Activated CD4-positive, alpha-beta T cell treated with anti-CD3 and anti-CD28 coated beads for 36 hours (primary cell): ENCODE data around the gene ARID4B. TPM values are rescaled to one million over a fixed set of nuclear protein-coding genes. Genes with fewer than 3 reads are reported as not detected.

ENCODE experiments used
- ATAC-seq: fragments of 200-7000 bp; cut with Tn5 transposase; one replicate; pipeline ENCODE4 v1.10.0; 2021; ENCODE audit warnings: mild to moderate bottlenecking, moderate library complexity
- CTCF ChIA-PET: fragments of 350-600 bp; sonication (Branson Sonifier 250); formaldehyde crosslinking; loops from one replicate; lab custom pipeline; 2021; ENCODE audit warnings: antibody characterized with exemption; lab: Charles Lee
- POLR2A ChIA-PET: fragments of 350-600 bp; sonication (Branson Sonifier 250); formaldehyde crosslinking; loops from one replicate; lab custom pipeline; 2021; ENCODE audit warnings: antibody characterized with exemption, inconsistent platforms; lab: Charles Lee
- DNase-seq: peaks from one replicate; pipeline ENCODE4 v3.0.0-alpha.2; 2020
- H3K27ac Mint-ChIP-seq: one replicate; pipeline ENCODE4 v1.8.0; 2021; ENCODE audit warnings: mixed read lengths
- H3K27me3 Mint-ChIP-seq: one replicate; pipeline ENCODE4 v1.8.0; 2021; ENCODE audit warnings: mixed read lengths
- H3K36me3 Mint-ChIP-seq: one replicate; pipeline ENCODE4 v1.8.0; 2021; ENCODE audit warnings: low read depth, mixed read lengths
- H3K4me1 Mint-ChIP-seq: one replicate; pipeline ENCODE4 v1.8.0; 2021; ENCODE audit warnings: mixed read lengths
- H3K4me3 Mint-ChIP-seq: one replicate; pipeline ENCODE4 v1.8.0; 2021; ENCODE audit warnings: mild to moderate bottlenecking, moderate library complexity, mixed read lengths
- H3K9me3 Mint-ChIP-seq: one replicate; pipeline ENCODE4 v1.8.0; 2021; ENCODE audit warnings: low read depth, mixed read lengths
- intact Hi-C, 2 experiments: fragments of 100-400 bp; cut with DNase I in 1 of 2; cut with micrococcal nuclease in 1 of 2; formaldehyde crosslinking; loops; one replicate each; pipeline versions ENCODE4 v1.14.2 to v1.15.1; 2022 to 2024; cut with DNase I, micrococcal nuclease
- total RNA-seq, 2 experiments: library from RNA; stranded (reverse); gene quantifications; one replicate each; pipeline ENCODE4 v1.2.3, GENCODE V29; 2021

Gene ARID4B
- total RNA-seq, 2 experiments from 2014 or later = 38.6 to 42.9 TPM

DNA sequence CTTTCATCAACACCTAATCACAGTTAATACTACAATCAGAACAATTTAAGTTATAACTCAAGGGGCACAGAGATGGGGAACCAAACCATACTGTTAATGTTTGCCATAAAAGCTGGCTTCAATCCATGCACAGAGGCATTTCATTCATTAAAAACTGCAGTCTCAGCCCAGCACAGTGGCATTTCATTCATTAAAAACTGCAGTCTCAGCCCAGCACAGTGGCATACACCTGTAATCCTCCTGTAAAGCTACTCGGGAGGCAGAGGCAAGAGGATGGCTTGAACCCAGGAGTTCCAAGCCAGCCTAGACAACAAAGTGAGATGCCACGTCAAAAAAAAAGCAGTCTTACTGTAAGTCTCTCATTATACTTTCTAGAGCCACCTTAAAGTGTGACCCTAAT lies 29.2 kb downstream of the ARID4B start:
- Mint-ChIP-seq H3K27ac (peak overlapping the region; percentile 66), H3K4me1 (peaks cover 61% of the 10 kb centered on the region), H3K27me3 (no peaks in the 10 kb centered on the region), H3K9me3 (peaks cover 1% of the 10 kb centered on the region), H3K4me3 (no peak overlapping the region), H3K36me3 (peaks cover 7% of the 10 kb centered on the region)
- ATAC-seq (no peak), DNase-seq (no peak)
- intact Hi-C loops = no loop called here
- CTCF ChIA-PET = interaction anchor here (0.6 to 1.3 kb wide), 6 partner anchors 10 to 1095 kb away, joined by 3 to 4 read pairs (median 3); no protein-coding TSS in a partner anchor
- POLR2A ChIA-PET = no interaction called here

- intact Hi-C loops = loop anchor here in 1 of 2 experiments (1.0 kb wide), 1 partner anchor 31 kb away; the partner anchor contains the start of genes ARID4B and GGPS1
- peak; percentile 72 for ATAC-seq
- POLR2A ChIA-PET = no interaction called here
- peak overlapping the region; percentile 87 for H3K27ac Mint-ChIP-seq
- H3K9me3 Mint-ChIP-seq = peaks cover 1% of the 10 kb centered on the region
- H3K4me3 Mint-ChIP-seq = peak overlapping the region; percentile 59
- no peaks in the 10 kb centered on the region for H3K27me3 Mint-ChIP-seq
- peaks cover 7% of the 10 kb centered on the region for H3K36me3 Mint-ChIP-seq
- H3K4me1 Mint-ChIP-seq = peaks cover 64% of the 10 kb centered on the region
- DNase-seq = no peak
- CTCF ChIA-PET = interaction anchor here (1.3 kb wide), 1 partner anchor 8 kb away, joined by 3 read pairs; no protein-coding TSS in a partner anchor
Measured at GRCh38 chr1:235297579-235297978, 30.4 kb downstream of the ARID4B start.

GRCh38 chr1:235296729-235297128 lies 31.2 kb downstream of the ARID4B start:
- Mint-ChIP-seq H3K4me1 (peaks cover 64% of the 10 kb centered on the region), H3K4me3 (no peak overlapping the region), H3K27ac (peak overlapping the region; percentile 68), H3K27me3 (no peaks in the 10 kb centered on the region), H3K36me3 (peaks cover 7% of the 10 kb centered on the region), H3K9me3 (peaks cover 1% of the 10 kb centered on the region)
- intact Hi-C loops = loop anchor here in 1 of 2 experiments (1.0 kb wide), 1 partner anchor 32 kb away; the partner anchor contains the start of genes ARID4B and GGPS1
- ChIA-PET CTCF (interaction anchor here (1.4 kb wide), 1 partner anchor 23 kb away, joined by 4 read pairs; no protein-coding TSS in a partner anchor), POLR2A (no interaction called here)
- ATAC-seq = no peak
- DNase-seq = no peak

DNA sequence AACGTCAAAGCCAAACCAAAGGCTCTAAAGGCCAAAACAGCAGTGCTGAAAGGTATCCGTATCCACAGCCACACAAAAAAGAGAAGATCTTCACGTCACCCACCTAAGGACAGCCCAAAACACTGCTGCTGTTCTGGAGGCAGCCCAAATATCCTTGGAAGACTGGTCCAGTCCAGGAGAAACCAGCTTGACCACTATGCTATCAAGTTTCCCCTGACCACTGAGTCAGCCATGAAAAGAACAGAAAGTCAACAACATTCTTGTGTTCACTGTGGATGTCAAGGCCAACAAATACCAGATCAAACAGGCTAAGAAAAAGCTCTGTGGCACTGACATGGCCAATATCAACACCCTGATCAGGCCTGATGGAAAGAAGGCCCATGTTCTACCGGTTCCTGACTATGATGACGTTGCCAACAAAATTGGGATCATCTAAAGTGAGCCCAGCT lies 32.1 kb downstream of the ARID4B start:
- intact Hi-C loops = no loop called here
- Mint-ChIP-seq H3K4me3 (no peak overlapping the region), H3K4me1 (peaks cover 61% of the 10 kb centered on the region), H3K9me3 (peaks cover 1% of the 10 kb centered on the region), H3K27ac (peak overlapping the region; percentile 1), H3K27me3 (no peaks in the 10 kb centered on the region), H3K36me3 (peaks cover 9% of the 10 kb centered on the region)
- DNase-seq = no peak
- ChIA-PET POLR2A (no interaction called here), CTCF (interaction anchor here (0.9 to 1.4 kb wide), 2 partner anchors 22 to 34 kb away, joined by 4 read pairs; no protein-coding TSS in a partner anchor)
- no peak for ATAC-seq

DNA sequence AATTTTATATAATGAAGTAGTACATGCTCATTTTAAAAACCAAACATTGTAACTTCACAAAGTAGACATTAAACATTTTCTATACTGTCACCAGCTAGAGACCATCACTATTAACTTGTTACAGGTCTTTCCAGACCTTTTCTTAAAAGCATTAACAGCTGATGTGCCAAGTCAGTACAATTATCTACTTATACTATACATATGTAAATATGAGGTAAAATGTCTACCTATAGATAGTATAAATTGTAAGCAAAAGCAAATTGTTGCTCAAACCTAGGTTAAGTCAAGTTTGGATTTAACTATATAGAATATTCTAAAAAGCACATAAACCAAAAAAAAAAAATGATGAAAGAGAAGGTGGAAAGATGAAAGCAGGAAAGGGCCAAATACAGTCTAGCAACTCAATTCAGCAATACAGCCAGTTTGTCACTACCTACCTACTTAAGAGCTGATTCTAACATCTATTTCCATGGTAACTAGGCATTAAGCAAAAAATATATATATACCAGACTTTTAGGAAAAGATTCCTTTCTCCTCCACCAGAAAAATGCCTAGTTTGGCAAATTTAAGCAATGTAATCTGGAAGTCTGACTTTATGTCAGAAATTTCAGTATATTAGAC lies 34.5 kb downstream of the ARID4B start:
- CTCF ChIA-PET = interaction anchor here (0.6 to 0.7 kb wide), 3 partner anchors 123 to 227 kb away, joined by 3 to 4 read pairs (median 3); no protein-coding TSS in a partner anchor
- Mint-ChIP-seq H3K27me3 (no peaks in the 10 kb centered on the region), H3K36me3 (peaks cover 11% of the 10 kb centered on the region), H3K27ac (no peak overlapping the region), H3K9me3 (peaks cover 1% of the 10 kb centered on the region), H3K4me3 (no peak overlapping the region), H3K4me1 (peaks cover 58% of the 10 kb centered on the region)
- ATAC-seq (no peak), DNase-seq (no peak)
- intact Hi-C loops = no loop called here
- POLR2A ChIA-PET = no interaction called here

DNA sequence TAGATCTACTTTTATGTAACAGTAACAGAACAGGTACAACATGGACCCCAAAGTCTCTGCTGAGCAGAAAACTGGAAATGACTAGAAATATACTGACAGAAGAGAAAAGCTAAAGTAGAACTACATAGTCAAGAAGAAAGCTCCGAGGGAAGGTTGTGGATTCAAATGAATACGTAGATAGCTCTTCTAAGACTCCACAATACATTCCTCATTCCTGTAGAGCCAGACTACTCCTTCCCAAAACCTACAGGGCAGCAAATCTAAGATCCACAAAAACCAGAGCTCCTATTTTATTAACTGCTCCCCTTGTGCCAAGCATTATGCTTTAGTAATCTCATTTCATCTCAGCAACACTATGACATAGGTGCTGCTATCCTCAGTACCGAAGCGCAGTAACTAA lies 35.2 kb downstream of the ARID4B start:
- H3K27ac Mint-ChIP-seq = peak overlapping the region; percentile 27
- intact Hi-C loops = no loop called here
- peaks cover 60% of the 10 kb centered on the region for H3K4me1 Mint-ChIP-seq
- no peaks in the 10 kb centered on the region for H3K27me3 Mint-ChIP-seq
- H3K4me3 Mint-ChIP-seq = no peak overlapping the region
- no peak for ATAC-seq
- CTCF ChIA-PET = interaction anchor here (0.6 to 0.7 kb wide), 3 partner anchors 124 to 227 kb away, joined by 3 to 4 read pairs (median 3); no protein-coding TSS in a partner anchor
- H3K36me3 Mint-ChIP-seq = peaks cover 10% of the 10 kb centered on the region
- no peak for DNase-seq
- H3K9me3 Mint-ChIP-seq = peaks cover 1% of the 10 kb centered on the region
- POLR2A ChIA-PET = no interaction called here

DNA sequence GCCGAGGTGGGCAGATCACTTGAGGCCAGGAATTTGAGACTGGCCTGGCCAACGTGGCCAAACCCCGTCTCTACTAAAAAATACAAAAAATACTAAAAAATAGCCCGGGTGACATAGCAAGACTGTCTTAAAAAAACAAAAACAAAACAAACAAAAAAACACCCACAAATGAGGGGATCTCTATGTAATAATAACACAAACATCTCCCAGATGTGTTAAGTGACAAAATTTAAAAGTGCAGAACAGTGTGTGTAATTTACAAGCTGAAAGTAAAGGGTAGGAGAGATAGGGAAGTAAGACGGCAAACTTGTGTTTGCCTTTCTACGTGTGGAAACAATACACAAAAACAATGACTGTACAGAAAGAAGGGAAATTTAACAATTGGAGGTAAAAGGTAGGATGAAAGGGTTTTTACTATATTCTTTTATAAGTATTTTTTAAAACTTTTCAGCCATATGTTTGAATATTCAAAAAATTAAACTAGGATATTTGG lies 36.3 kb downstream of the ARID4B start:
- ATAC-seq = no peak
- intact Hi-C loops = no loop called here
- Mint-ChIP-seq H3K36me3 (peaks cover 6% of the 10 kb centered on the region), H3K27me3 (no peaks in the 10 kb centered on the region), H3K4me3 (no peak overlapping the region), H3K27ac (peak overlapping the region; percentile 3), H3K9me3 (no peaks in the 10 kb centered on the region), H3K4me1 (peaks cover 60% of the 10 kb centered on the region)
- no peak for DNase-seq
- ChIA-PET CTCF (interaction anchor here (0.6 to 1.0 kb wide), 2 partner anchors 23 to 769 kb away, joined by 3 read pairs; no protein-coding TSS in a partner anchor), POLR2A (no interaction called here)

DNA sequence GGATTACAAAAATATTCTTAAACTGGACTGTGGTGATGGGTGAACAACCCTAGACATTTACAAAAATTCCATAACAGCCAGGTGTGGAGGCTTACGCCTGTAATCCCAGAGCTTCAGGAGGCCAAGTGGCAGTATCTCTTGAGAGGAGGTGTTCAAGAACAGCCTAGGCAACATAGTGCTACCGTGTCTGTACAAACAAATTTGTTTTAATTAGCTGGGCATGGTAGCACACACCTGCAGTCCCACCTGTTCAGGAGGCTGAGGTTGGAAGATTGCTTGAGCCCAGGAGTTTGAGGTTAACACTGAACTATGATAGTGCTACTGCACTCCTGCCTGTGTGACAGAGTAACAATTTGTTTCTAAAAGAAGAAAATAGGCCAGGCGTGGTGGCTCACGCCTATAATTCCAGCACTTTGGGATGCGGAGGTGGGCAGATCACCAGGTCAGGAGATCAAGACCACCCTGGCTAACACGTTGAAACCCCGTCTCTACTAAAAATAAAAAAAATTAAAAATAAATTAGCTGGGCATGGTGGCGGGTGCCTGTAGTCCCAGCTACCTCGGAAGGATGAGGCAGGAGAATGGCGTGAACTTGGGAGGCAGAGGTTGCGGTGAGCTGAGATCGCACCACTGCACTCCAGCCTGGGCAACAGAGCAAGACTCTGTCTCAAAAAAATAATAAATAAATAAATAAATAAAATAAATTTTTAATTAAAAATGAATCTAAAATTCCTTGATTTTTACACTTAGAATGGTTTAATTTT lies 37.1 kb downstream of the ARID4B start:
- Mint-ChIP-seq H3K27me3 (no peaks in the 10 kb centered on the region), H3K4me3 (no peak overlapping the region), H3K27ac (no peak overlapping the region), H3K4me1 (peaks cover 63% of the 10 kb centered on the region), H3K36me3 (peaks cover 6% of the 10 kb centered on the region), H3K9me3 (no peaks in the 10 kb centered on the region)
- CTCF ChIA-PET = interaction anchor here (0.6 to 1.1 kb wide), 3 partner anchors 12 to 114 kb away, joined by 3 read pairs; no protein-coding TSS in a partner anchor
- POLR2A ChIA-PET = interaction anchor here (0.6 kb wide), 1 partner anchor 69 kb away, joined by 6 read pairs; no protein-coding TSS in a partner anchor
- intact Hi-C loops = no loop called here
- DNase-seq (no peak), ATAC-seq (no peak)

DNA sequence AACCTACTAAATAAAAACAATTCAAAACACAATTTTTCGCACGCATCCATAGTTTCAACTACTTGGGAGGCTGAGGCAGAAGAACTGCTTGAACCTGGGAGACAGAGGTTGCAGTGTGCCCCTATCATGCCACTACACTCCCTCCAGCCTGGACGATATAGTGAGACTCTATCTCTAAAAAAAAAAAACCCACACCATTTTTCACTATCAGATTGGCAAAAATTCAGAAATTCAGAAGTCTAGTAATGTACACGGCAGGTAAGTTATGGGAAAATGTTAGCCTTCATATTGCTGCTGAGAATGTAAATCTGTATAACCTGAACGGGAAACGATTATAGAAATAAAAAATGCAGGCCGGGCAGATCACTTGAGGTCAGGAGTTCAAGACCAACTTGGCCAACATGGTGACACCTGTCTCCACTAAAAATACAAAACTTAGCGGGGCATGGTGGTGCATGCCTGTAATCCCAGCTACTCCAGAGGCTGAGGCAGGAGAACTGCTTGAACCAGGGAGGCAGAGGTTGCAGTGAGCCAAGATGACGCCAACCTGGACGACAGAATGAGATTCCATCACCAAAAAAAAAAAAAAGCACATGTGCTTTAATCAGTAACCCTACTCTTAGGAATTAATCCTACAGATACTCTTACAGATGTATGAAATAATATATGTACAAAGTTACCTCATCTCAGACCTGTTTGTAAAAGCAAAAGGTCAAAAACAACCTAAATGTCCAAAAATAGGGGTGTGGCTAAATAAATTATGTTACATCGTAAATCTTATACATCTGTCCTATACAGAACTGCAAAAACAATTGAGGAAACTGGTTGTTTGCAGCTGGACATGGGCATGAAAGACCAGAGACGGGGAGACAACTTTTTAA lies 37.9 kb downstream of the ARID4B start:
- no peaks in the 10 kb centered on the region for H3K9me3 Mint-ChIP-seq
- DNase-seq (no peak), ATAC-seq (no peak)
- POLR2A ChIA-PET = interaction anchor here (0.6 kb wide), 1 partner anchor 68 kb away, joined by 6 read pairs; no protein-coding TSS in a partner anchor
- peaks cover 6% of the 10 kb centered on the region for H3K36me3 Mint-ChIP-seq
- CTCF ChIA-PET = interaction anchor here (0.6 to 1.1 kb wide), 2 partner anchors 13 to 115 kb away, joined by 3 read pairs; no protein-coding TSS in a partner anchor
- H3K4me3 Mint-ChIP-seq = no peak overlapping the region
- peaks cover 66% of the 10 kb centered on the region for H3K4me1 Mint-ChIP-seq
- intact Hi-C loops = no loop called here
- no peaks in the 10 kb centered on the region for H3K27me3 Mint-ChIP-seq
- H3K27ac Mint-ChIP-seq = peak overlapping the region; percentile 1

DNA sequence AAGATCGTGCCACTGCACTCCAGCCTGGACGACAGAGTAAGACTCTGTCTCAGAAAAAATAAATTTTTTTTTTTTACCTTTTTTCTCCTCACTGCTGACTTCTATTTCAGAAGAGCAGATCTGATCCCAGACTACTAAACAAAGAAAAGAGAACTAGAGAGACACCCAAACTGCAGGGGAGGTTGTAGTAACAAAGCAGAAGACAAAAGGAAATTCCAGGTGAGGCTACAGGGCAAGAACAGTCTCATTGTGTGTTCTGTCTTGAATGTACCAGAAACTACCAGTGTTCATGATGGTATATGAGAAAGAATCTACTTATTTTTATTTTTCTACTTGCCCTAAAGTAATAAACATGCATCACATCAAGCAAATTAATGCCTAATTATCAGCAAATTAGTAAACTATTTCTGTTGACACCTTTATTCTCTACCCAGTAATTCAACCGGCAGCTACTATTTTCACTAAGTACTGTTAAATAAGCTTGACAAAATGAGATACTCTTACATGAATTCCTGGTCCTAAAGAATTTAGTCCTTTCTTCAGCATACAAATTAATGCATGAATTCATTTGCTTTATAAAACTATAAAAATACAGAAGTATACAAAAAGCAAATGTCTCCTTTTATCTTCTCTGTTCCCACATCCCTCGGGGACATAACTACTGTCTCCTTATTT lies 40.6 kb downstream of the ARID4B start:
- peaks cover 6% of the 10 kb centered on the region for H3K36me3 Mint-ChIP-seq
- CTCF ChIA-PET = interaction anchor here (1.6 kb wide), 1 partner anchor 21 kb away, joined by 3 read pairs; no protein-coding TSS in a partner anchor
- no peaks in the 10 kb centered on the region for H3K27me3 Mint-ChIP-seq
- DNase-seq (no peak), ATAC-seq (no peak)
- H3K4me3 Mint-ChIP-seq = no peak overlapping the region
- H3K4me1 Mint-ChIP-seq = peaks cover 53% of the 10 kb centered on the region
- no peaks in the 10 kb centered on the region for H3K9me3 Mint-ChIP-seq
- POLR2A ChIA-PET = no interaction called here
- H3K27ac Mint-ChIP-seq = peak overlapping the region; percentile 69
- intact Hi-C loops = no loop called here
